ENCODE results near the gene ZNF81.
"Not testable (repeated sequence)": the region's sequence is repeated elsewhere in the genome, so short reads cannot be mapped to it uniquely, and the experiment has no call there.

The ZNF81 gene

GRCh38 chrX:47804315-47804714 lies 32.4 kb upstream of the ZNF81 start:
- no peaks in the 10 kb centered on the region for H3K36me3 ChIP-seq (replicated peaks)
- TF ChIP-seq CTCF (IDR thresholded peaks at IDR 0.05; ENCODE audit: low read depth, low read length, missing control alignments): no peak
- no peak overlapping the region for H3K4me3 ChIP-seq (ENCODE audit: low read depth, low read length)
- DNase-seq: no peak
- in situ Hi-C loops (cut with HindIII; ENCODE audit: low pct_ligation_motif_present, low sequenced_read_pairs): no loop called here
- H3K27me3 ChIP-seq (replicated peaks): no peaks in the 10 kb centered on the region
- no peak overlapping the region for H3K27ac ChIP-seq

- DNase-seq; H3K27me3 ChIP-seq (replicated peaks); H3K36me3 ChIP-seq (replicated peaks); H3K4me3 ChIP-seq (ENCODE audit: low read depth, low read length); H3K27ac ChIP-seq; in situ Hi-C loops (cut with HindIII; ENCODE audit: low pct_ligation_motif_present, low sequenced_read_pairs): not testable (repeated sequence)
These were observed 30.9 kb upstream of the ZNF81 start for GRCh38 chrX:47805844-47806243.

- in situ Hi-C loops (cut with HindIII; ENCODE audit: low pct_ligation_motif_present, low sequenced_read_pairs); H3K27ac ChIP-seq; H3K27me3 ChIP-seq (replicated peaks); DNase-seq; H3K36me3 ChIP-seq (replicated peaks); H3K4me3 ChIP-seq (ENCODE audit: low read depth, low read length): not testable (repeated sequence)
These were observed 30.1 kb upstream of the ZNF81 start for GRCh38 chrX:47806415-47807271.

- H3K36me3 ChIP-seq (replicated peaks); H3K27ac ChIP-seq; DNase-seq; H3K27me3 ChIP-seq (replicated peaks); H3K4me3 ChIP-seq (ENCODE audit: low read depth, low read length); in situ Hi-C loops (cut with HindIII; ENCODE audit: low pct_ligation_motif_present, low sequenced_read_pairs): not testable (repeated sequence)
These were observed 29.5 kb upstream of the ZNF81 start for GRCh38 chrX:47807272-47807538.

GRCh38 chrX:47807548-47807947 lies 29.2 kb upstream of the ZNF81 start:
- Histone ChIP-seq H3K27ac (no peak overlapping the region), H3K4me3 (ENCODE audit: low read depth, low read length) (no peak overlapping the region), H3K36me3 (replicated peaks) (no peaks in the 10 kb centered on the region), H3K27me3 (replicated peaks) (no peaks in the 10 kb centered on the region)
- in situ Hi-C loops (cut with HindIII; ENCODE audit: low pct_ligation_motif_present, low sequenced_read_pairs): no loop called here
- TF ChIP-seq CTCF (IDR thresholded peaks at IDR 0.05; ENCODE audit: low read depth, low read length, missing control alignments): no peak
- no peak for DNase-seq

- no peaks in the 10 kb centered on the region for H3K36me3 ChIP-seq (replicated peaks)
- H3K27ac ChIP-seq: no peak overlapping the region
- H3K4me3 ChIP-seq (ENCODE audit: low read depth, low read length): no peak overlapping the region
- DNase-seq: no peak
- H3K27me3 ChIP-seq (replicated peaks): no peaks in the 10 kb centered on the region
- in situ Hi-C loops (cut with HindIII; ENCODE audit: low pct_ligation_motif_present, low sequenced_read_pairs): no loop called here
- TF ChIP-seq CTCF (IDR thresholded peaks at IDR 0.05; ENCODE audit: low read depth, low read length, missing control alignments): no peak
These were observed 27.6 kb upstream of the ZNF81 start for GRCh38 chrX:47808904-47809788.

GRCh38 chrX:47814851-47815250 lies 21.9 kb upstream of the ZNF81 start:
- no peak for TF ChIP-seq CTCF (IDR thresholded peaks at IDR 0.05; ENCODE audit: low read depth, low read length, missing control alignments)
- H3K36me3 ChIP-seq (replicated peaks): no peaks in the 10 kb centered on the region
- no peak overlapping the region for H3K27ac ChIP-seq
- DNase-seq: no peak
- in situ Hi-C loops (cut with HindIII; ENCODE audit: low pct_ligation_motif_present, low sequenced_read_pairs): no loop called here
- H3K27me3 ChIP-seq (replicated peaks): no peaks in the 10 kb centered on the region
- H3K4me3 ChIP-seq (ENCODE audit: low read depth, low read length): no peak overlapping the region
